ENCODE measurements around the gene VTI1A. TPM values are rescaled to one million over a fixed set of nuclear protein-coding genes. Genes with fewer than 3 reads are reported as not detected.

Gene VTI1A
- polyA plus RNA-seq, 1 experiment, result 20.4 TPM

DNA sequence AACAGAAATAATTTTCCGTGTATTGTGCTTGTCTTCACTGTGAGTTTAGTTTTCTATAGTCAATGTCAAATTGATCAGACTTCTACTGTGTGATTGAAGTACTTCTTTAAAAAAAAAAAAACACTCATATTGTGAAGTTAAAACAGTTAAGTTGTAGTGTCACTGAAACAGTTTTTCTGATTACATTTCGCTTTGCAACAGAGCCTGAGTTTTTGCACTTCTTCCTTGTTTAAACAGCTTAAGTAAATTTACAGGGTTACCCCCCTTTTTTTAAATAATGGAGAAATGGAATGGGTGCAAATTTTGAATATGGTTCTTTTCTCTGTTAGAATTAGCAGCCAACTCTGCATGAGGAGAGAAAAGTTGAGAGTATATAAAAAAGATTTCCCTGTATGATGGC lies 117.3 kb downstream of the VTI1A start:
- POLR2A ChIA-PET, result no interaction called here
- TF ChIP-seq, protein P1, sequence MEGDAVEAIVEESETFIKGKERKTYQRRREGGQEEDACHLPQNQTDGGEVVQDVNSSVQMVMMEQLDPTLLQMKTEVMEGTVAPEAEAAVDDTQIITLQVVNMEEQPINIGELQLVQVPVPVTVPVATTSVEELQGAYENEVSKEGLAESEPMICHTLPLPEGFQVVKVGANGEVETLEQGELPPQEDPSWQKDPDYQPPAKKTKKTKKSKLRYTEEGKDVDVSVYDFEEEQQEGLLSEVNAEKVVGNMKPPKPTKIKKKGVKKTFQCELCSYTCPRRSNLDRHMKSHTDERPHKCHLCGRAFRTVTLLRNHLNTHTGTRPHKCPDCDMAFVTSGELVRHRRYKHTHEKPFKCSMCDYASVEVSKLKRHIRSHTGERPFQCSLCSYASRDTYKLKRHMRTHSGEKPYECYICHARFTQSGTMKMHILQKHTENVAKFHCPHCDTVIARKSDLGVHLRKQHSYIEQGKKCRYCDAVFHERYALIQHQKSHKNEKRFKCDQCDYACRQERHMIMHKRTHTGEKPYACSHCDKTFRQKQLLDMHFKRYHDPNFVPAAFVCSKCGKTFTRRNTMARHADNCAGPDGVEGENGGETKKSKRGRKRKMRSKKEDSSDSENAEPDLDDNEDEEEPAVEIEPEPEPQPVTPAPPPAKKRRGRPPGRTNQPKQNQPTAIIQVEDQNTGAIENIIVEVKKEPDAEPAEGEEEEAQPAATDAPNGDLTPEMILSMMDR (IDR thresholded peaks at IDR 0.05; ENCODE audit: low read depth, low read length), result no peak
- CTCF ChIA-PET, result interaction anchor here (0.7 to 3.2 kb wide), 12 partner anchors 10 to 821 kb away, joined by 3 to 15 read pairs (median 3); no protein-coding TSS in a partner anchor
- Histone ChIP-seq H3K27me3 (ENCODE audit: control insufficient read depth, insufficient read depth, low read length) (no peaks in the 10 kb centered on the region), H3K27ac (ENCODE audit: low read depth, low read length) (no peak overlapping the region), H3K4me3 (ENCODE audit: low read depth, low read length) (no peak overlapping the region), H3K9me3 (ENCODE audit: control insufficient read depth, insufficient read depth, low read length) (no peaks in the 10 kb centered on the region)
- no peak for DNase-seq (ENCODE audit: low read depth, low spot score)

- POLR2A ChIA-PET, result no interaction called here
- TF ChIP-seq, protein P1 (IDR thresholded peaks at IDR 0.05; ENCODE audit: low read depth, low read length), result peak; percentile 82
- peak; percentile 32 for DNase-seq (ENCODE audit: low read depth, low spot score)
- H3K9me3 ChIP-seq (ENCODE audit: control insufficient read depth, insufficient read depth, low read length), result no peaks in the 10 kb centered on the region
- CTCF ChIA-PET, result interaction anchor here (0.6 to 3.2 kb wide), 29 partner anchors 8 to 880 kb away, joined by 3 to 15 read pairs (median 3); no protein-coding TSS in a partner anchor
- no peaks in the 10 kb centered on the region for H3K27me3 ChIP-seq (ENCODE audit: control insufficient read depth, insufficient read depth, low read length)
- H3K27ac ChIP-seq (ENCODE audit: low read depth, low read length), result no peak overlapping the region
- H3K4me3 ChIP-seq (ENCODE audit: low read depth, low read length), result no peak overlapping the region
Measured at GRCh38 chr10:112565434-112566053, 118.5 kb downstream of the VTI1A start.

GRCh38 chr10:112570585-112570984 lies 123.6 kb downstream of the VTI1A start:
- Histone ChIP-seq H3K4me3 (ENCODE audit: low read depth, low read length) (no peak overlapping the region), H3K27ac (ENCODE audit: low read depth, low read length) (no peak overlapping the region), H3K9me3 (ENCODE audit: control insufficient read depth, insufficient read depth, low read length) (no peaks in the 10 kb centered on the region), H3K27me3 (ENCODE audit: control insufficient read depth, insufficient read depth, low read length) (no peaks in the 10 kb centered on the region)
- ChIA-PET CTCF (interaction anchor here (0.9 to 1.4 kb wide), 2 partner anchors 99 to 814 kb away, joined by 3 to 5 read pairs; no protein-coding TSS in a partner anchor), POLR2A (no interaction called here)
- TF ChIP-seq, protein P1 (IDR thresholded peaks at IDR 0.05; ENCODE audit: low read depth, low read length), result no peak
- DNase-seq (ENCODE audit: low read depth, low spot score), result no peak

GRCh38 chr10:112579578-112579977 lies 132.6 kb downstream of the VTI1A start:
- TF ChIP-seq, protein P1 (IDR thresholded peaks at IDR 0.05; ENCODE audit: low read depth, low read length), result no peak
- Histone ChIP-seq H3K9me3 (ENCODE audit: control insufficient read depth, insufficient read depth, low read length) (no peaks in the 10 kb centered on the region), H3K4me3 (ENCODE audit: low read depth, low read length) (no peak overlapping the region), H3K27me3 (ENCODE audit: control insufficient read depth, insufficient read depth, low read length) (no peaks in the 10 kb centered on the region), H3K27ac (ENCODE audit: low read depth, low read length) (no peak overlapping the region)
- DNase-seq (ENCODE audit: low read depth, low spot score), result no peak
- POLR2A ChIA-PET, result no interaction called here
- CTCF ChIA-PET, result no interaction called here

GRCh38 chr10:112580267-112580666 lies 133.3 kb downstream of the VTI1A start:
- POLR2A ChIA-PET, result no interaction called here
- Histone ChIP-seq H3K4me3 (ENCODE audit: low read depth, low read length) (no peak overlapping the region), H3K9me3 (ENCODE audit: control insufficient read depth, insufficient read depth, low read length) (no peaks in the 10 kb centered on the region), H3K27me3 (ENCODE audit: control insufficient read depth, insufficient read depth, low read length) (no peaks in the 10 kb centered on the region), H3K27ac (ENCODE audit: low read depth, low read length) (no peak overlapping the region)
- DNase-seq (ENCODE audit: low read depth, low spot score), result no peak
- CTCF ChIA-PET, result no interaction called here
- TF ChIP-seq, protein P1 (IDR thresholded peaks at IDR 0.05; ENCODE audit: low read depth, low read length), result no peak
